Cardiac muscle cell (in vitro differentiated cells and primary cell): Measurements from ENCODE around the gene HIP1. TPM values are rescaled to one million over a fixed set of nuclear protein-coding genes. Genes with fewer than 3 reads are reported as not detected.
"Not testable (repeated sequence)": the region's sequence is repeated elsewhere in the genome, so short reads cannot be mapped to it uniquely, and the experiment has no call there.

Experiments used
- DNase-seq, 2 donors: peaks; one replicate each; pipeline versions ENCODE4 v3.0.0 to v3.0.0-alpha.2; 2010 to 2017; ENCODE audit warnings: low read depth in 1 of 2, low spot score in 1 of 2
- H3K27ac ChIP-seq: fragments of 200-600 bp; sonication (generic); 2 replicates; pipeline ENCODE4 v1.5.1; 2016
- H3K27me3 ChIP-seq: fragments of 200-600 bp; sonication (generic); 2 replicates; pipeline ENCODE4 v1.6.0; 2016; ENCODE audit warnings: control low read depth
- H3K36me3 ChIP-seq: fragments of 200-600 bp; sonication (generic); 2 replicates; pipeline ENCODE4 v1.5.1; 2016; ENCODE audit warnings: control low read depth
- H3K4me1 ChIP-seq: fragments of 200-600 bp; sonication (generic); 2 replicates; pipeline ENCODE4 v1.8.1; 2017; ENCODE audit warnings: low read depth, mild to moderate bottlenecking, mixed run types
- H3K4me3 ChIP-seq: fragments of 200-600 bp; sonication (generic); 2 replicates; pipeline ENCODE4 v1.5.1; 2016; ENCODE audit warnings: mild to moderate bottlenecking
- H3K9me3 ChIP-seq: fragments of 200-600 bp; sonication (generic); 2 replicates; pipeline ENCODE4 v1.5.1; 2017; ENCODE audit warnings: low read depth, mild to moderate bottlenecking, control low read depth
- CTCF ChIP-seq: IDR thresholded peaks from 2 replicates; pipeline ENCODE4 v1.5.1; 2012; ENCODE audit warnings: low read depth, mild to moderate bottlenecking, low read length
- polyA plus RNA-seq: library from polyadenylated mRNA; unstranded; fragments of >200 nt; fragmentation: Nextera tagmentation; extraction: Ambion mirVana; gene quantifications from 2 replicates; pipeline ENCODE4 v1.2.1, GENCODE V29; 2016
- total RNA-seq: library from RNA; depleted of rRNA; stranded (reverse); fragments of >200 nt; gene quantifications from 2 replicates; pipeline ENCODE4 v1.2.3, GENCODE V29; 2016

HIP1 gene
- total and polyA plus RNA-seq, 2 experiments from 2014 or later = 21.2 to 34.6 TPM

- H3K4me3 ChIP-seq = no peak overlapping the region
- H3K36me3 ChIP-seq = no peaks in the 10 kb centered on the region
- DNase-seq = no peak
- no peak for TF ChIP-seq CTCF
- H3K27me3 ChIP-seq = no peaks in the 10 kb centered on the region
- no peak overlapping the region for H3K27ac ChIP-seq
- H3K9me3 ChIP-seq = no peaks in the 10 kb centered on the region
- H3K4me1 ChIP-seq = no peaks in the 10 kb centered on the region
Measured at GRCh38 chr7:75599244-75599781, 139.4 kb downstream of the HIP1 start.

- TF ChIP-seq CTCF = no peak
- H3K36me3 ChIP-seq = no peaks in the 10 kb centered on the region
Measured at GRCh38 chr7:75596727-75597614, 141.8 kb downstream of the HIP1 start.

GRCh38 chr7:75595766-75596165 is 143.0 kb downstream of the HIP1 start:
- Histone ChIP-seq H3K27ac (no peak overlapping the region), H3K4me1 (no peaks in the 10 kb centered on the region), H3K4me3 (no peak overlapping the region), H3K9me3 (no peaks in the 10 kb centered on the region), H3K36me3 (no peaks in the 10 kb centered on the region), H3K27me3 (no peaks in the 10 kb centered on the region)
- no peak for TF ChIP-seq CTCF
- DNase-seq = no peak

More at GRCh38 chr7:75596727-75597614, 141.8 kb downstream of the HIP1 start:
- Histone ChIP-seq H3K4me3 (no peak overlapping the region), H3K9me3 (no peaks in the 10 kb centered on the region), H3K27me3 (no peaks in the 10 kb centered on the region), H3K27ac (peak overlapping the region; percentile 21), H3K4me1 (no peaks in the 10 kb centered on the region)
- DNase-seq = no peak

GRCh38 chr7:75593500-75594184 is 145.1 kb downstream of the HIP1 start:
- H3K9me3 ChIP-seq, H3K27me3 ChIP-seq, DNase-seq, H3K27ac ChIP-seq, H3K4me3 ChIP-seq, H3K36me3 ChIP-seq, H3K4me1 ChIP-seq: not testable (repeated sequence)

GRCh38 chr7:75591467-75592255 is 147.1 kb downstream of the HIP1 start:
- Histone ChIP-seq H3K4me3 (no peak overlapping the region), H3K27me3 (no peaks in the 10 kb centered on the region), H3K9me3 (no peaks in the 10 kb centered on the region), H3K27ac (no peak overlapping the region), H3K36me3 (no peaks in the 10 kb centered on the region), H3K4me1 (no peaks in the 10 kb centered on the region)
- no peak for TF ChIP-seq CTCF
- no peak for DNase-seq
